ENCODE measurements around the gene MED27. TPM values are rescaled to one million over a fixed set of nuclear protein-coding genes. Genes with fewer than 3 reads are reported as not detected.

Gene MED27
- total and polyA plus RNA-seq, 9 of the 15 experiments (the other 6 are each of a cell fraction or from before 2014, with no cell fraction given): 24.4 to 91.0 (median 36.1) TPM

GRCh38 chr9:131863306-131863896 is 216.3 kb downstream of the MED27 start:
- no TSS peak for BruUV-seq (replicated peaks)
- Histone ChIP-seq H2AFZ (ENCODE audit: low read depth, low read length) (no peak overlapping the region), H3K79me2 (ENCODE audit: control insufficient read depth, insufficient read depth, low read length) (no peaks in the 10 kb centered on the region), H4K20me1 (replicated peaks; ENCODE audit: control insufficient read depth, insufficient read depth, low read length) (peaks cover 4% of the 10 kb centered on the region; the same call in 1 of the 2 replicates), H3K36me3 (ENCODE audit: control insufficient read depth, insufficient read depth, low read length) (peaks cover 10% of the 10 kb centered on the region; the same call in 2 of the 3 replicates), H3K4me2 (ENCODE audit: insufficient read depth, low read length) (no peak overlapping the region), H3K9ac (ENCODE audit: insufficient read depth in 1 of 2, low read depth in 2 of 2, low read length in 2 of 2) (peak overlapping the region in 1 of 2 experiments; percentile 42; a peak in 1 of 4 replicates), H3K4me1 (replicated peaks in 1 of 2; ENCODE audit: control insufficient read depth in 2 of 2, insufficient read depth in 2 of 2, low read length in 2 of 2) (no peaks in the 10 kb centered on the region), H3K27me3 (ENCODE audit: control insufficient read depth in 2 of 2, insufficient read depth in 2 of 2, low read length in 2 of 2) (no peaks in the 10 kb centered on the region), H3K9me1 (ENCODE audit: control insufficient read depth, insufficient read depth, low read length) (no peaks in the 10 kb centered on the region), H3K9me3 (replicated peaks; ENCODE audit: control insufficient read depth, insufficient read depth, low read depth, low read length) (no peaks in the 10 kb centered on the region), H3K27ac (ENCODE audit: extremely low read depth, low read depth, low read length) (no peak overlapping the region), H3K4me3 (no peak overlapping the region)
- intact Hi-C loops (cut with micrococcal nuclease) (no loop called here), in situ Hi-C loops (cut with MboI) (no loop called here)
- TF ChIP-seq BRF2 (IDR thresholded peaks at IDR 0.05; ENCODE audit: borderline replicate concordance, insufficient read depth, insufficient read length) (no peak), NCOA2 (IDR thresholded peaks at IDR 0.05; ENCODE audit: partially characterized antibody in 2 of 2) (no peak), ID3 (CRISPR knock-in tag; IDR thresholded peaks at IDR 0.05) (no peak), ID3 (tag; IDR thresholded peaks at IDR 0.05) (no peak), MBD1 (CRISPR knock-in tag; IDR thresholded peaks at IDR 0.05) (no peak), ZNF165 (CRISPR knock-in tag; IDR thresholded peaks at IDR 0.05; ENCODE audit: borderline replicate concordance) (no peak), NR1H2 (CRISPR knock-in tag; IDR thresholded peaks at IDR 0.05) (no peak), ZKSCAN8 (CRISPR knock-in tag; IDR thresholded peaks at IDR 0.05) (no peak), IFI16 (CRISPR knock-in tag; IDR thresholded peaks at IDR 0.05) (no peak), BRD4 (IDR thresholded peaks at IDR 0.05) (no peak), CREM (IDR thresholded peaks at IDR 0.05; ENCODE audit: low read depth) (no peak), XRCC5 (IDR thresholded peaks at IDR 0.05; ENCODE audit: low read depth, low read length) (no peak), ETS1 (conservative IDR thresholded peaks at IDR 0.05; ENCODE audit: control insufficient read depth, low read depth, low read length) (no peak), ZZZ3 (IDR thresholded peaks at IDR 0.05) (no peak), RFX7 (CRISPR knock-in tag; IDR thresholded peaks at IDR 0.05) (no peak), ARID3B (CRISPR knock-in tag; IDR thresholded peaks at IDR 0.05; ENCODE audit: borderline replicate concordance) (no peak), RBM22 (IDR thresholded peaks at IDR 0.05; ENCODE audit: low read depth, low read length, poor library complexity, severe bottlenecking) (no peak)
- ChIA-PET CTCF (ENCODE audit: low intra/inter-chr PET ratio) (no interaction called here), POLR2A (interaction anchor here (1.3 kb wide), 1 partner anchor 12 kb away, joined by 4 read pairs; no protein-coding TSS in a partner anchor)
- no peak for ATAC-seq
- DNase-seq (ENCODE audit: extremely low read depth in 1 of 4, low spot score in 3 of 4): no peak
- whole genome bisulfite sequencing (ENCODE audit: insufficient coverage, low coverage, missing lambda C conversion rate): 70% methylated on average over 9 of the region's 16 CpGs
- no peak for FAIRE-seq

All from K562 (cell line).